Subcutaneous adipose tissue (tissue), 4 donors: ENCODE measurements around the gene TPST2. TPM values are rescaled to one million over a fixed set of nuclear protein-coding genes. Genes with fewer than 3 reads are reported as not detected.

ENCODE experiments used
- CTCF ChIP-seq: fragments of 450-650 bp; IDR thresholded peaks from one replicate; pipeline ENCODE4 v1.5.1; 2016; ENCODE audit warnings: low read depth, mild to moderate bottlenecking, control low read depth, antibody characterized with exemption, moderate library complexity
- total RNA-seq, 4 donors: library from RNA; depleted of rRNA; stranded (reverse); fragments of >200 nt; gene quantifications; one replicate each; pipeline ENCODE4 v1.1.0, GENCODE V29; 2016

TPST2 gene
- total RNA-seq, 4 donors from 2014 or later, result 39.1 to 74.6 (median 48.3) TPM

- no peak for TF ChIP-seq CTCF
Observed at GRCh38 chr22:26485013-26485412, 104.9 kb downstream of the TPST2 start.

DNA sequence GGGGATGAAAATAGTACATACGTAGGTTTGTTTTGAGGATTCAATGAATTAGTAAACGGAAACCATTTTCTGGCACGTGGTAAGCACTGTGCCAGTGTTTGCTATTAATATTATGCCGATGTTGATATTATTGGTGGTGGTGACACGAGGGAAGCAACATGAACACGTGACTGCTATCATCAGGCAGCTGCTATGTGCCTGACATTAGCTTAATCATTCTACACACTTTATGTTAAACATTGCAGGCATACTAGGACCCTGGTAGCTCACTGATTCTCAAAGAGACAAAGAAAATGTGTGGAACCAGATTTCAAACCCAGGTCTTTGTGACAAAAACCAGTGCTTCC lies 105.6 kb downstream of the TPST2 start:
- TF ChIP-seq CTCF, result no peak

DNA sequence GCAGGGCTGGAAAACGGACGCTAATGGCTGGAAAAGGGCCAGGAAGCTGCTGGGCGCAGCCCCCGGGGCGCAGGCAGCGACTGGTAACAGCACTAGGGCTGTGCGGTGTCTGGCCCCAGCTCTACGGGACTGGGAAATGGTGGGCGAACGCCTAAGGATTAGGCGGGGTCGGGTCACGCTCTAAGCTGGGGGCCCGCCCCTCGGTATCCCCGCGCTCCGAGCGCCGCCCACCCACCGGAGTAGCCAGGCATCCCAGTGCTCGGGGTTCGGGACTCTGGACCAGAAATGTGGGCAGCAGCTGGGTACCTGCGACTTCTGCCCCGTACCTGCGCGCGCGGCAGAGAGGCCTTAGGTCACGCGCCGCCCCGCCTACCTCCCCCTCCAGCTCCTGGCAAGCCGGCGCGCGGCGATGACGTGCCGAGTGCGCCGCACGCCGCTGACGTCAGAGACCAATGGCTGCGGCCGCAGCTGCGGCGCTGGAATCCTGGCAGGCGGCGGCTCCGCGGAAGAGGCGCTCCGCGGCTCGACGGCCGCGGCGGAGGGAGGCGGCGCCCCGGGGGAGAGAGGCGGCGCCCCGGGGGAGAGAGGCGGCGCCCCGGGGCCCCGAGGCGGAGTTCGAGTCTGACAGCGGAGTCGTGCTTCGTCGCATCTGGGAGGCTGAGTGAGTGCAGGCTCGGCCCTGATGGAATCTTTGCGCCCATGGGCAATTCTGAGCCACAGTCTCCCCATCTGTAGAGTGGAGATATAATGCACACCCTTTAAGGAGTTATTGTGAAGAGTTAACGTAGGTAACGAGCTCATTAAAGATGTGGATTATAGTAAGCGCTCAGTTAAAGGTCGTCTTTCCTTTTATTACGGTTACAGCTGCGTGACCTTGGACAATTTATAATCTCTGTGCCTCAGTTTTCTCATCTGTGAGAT lies 106.2 kb downstream of the TPST2 start, which contains the start of the genes HPS4 and SRRD:
Gene HPS4 (minus strand): TSS at position 345 of the 921 bp plus-strand sequence. CDS start 2,021 bp downstream, outside the sequence.
Gene SRRD (plus strand): TSS at position 439 of the 921 bp plus-strand sequence. CDS start 14 bp downstream, at position 453.
- TF ChIP-seq CTCF, result no peak

GRCh38 chr22:26483043-26483438 lies 106.9 kb downstream of the TPST2 start:
- TF ChIP-seq CTCF, result no peak

DNA sequence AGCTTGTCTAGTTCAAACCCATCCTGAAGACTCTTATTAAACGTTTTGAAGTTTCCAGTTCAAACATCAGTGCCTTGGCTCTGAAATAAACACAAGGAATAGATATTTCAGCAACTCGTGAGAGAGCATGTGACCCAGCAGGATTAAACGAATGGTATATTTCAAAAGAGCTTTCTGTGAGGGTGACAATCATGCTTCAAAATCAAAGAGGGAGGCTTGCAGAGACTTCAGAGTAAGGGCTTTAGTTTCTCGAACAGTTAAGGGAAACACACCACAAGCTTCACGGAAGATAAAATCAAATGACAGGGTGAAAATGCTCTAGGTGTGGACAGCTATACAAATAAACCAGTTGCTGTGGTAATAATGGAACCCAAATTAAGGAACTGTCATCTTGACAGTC lies 107.8 kb downstream of the TPST2 start:
- no peak for TF ChIP-seq CTCF

DNA sequence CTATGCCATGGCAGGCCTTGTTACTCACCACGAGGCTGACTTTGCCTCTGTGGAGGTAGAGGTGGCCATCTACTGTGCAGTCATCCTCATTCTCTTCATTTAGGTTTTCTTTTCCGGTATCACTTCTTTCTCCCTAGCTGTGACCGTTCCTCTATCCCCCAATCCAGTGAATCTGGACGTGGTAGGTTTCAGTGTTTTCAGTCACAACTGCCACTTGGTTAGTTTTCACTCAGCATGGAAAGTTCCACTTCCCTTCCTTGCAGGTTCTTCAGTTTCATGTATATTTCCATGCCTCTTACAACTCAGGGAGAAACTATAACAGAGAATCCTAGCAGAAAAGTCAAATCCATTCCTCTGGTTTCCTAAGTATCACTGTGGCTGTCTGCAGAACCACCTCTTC lies 108.2 kb downstream of the TPST2 start:
- TF ChIP-seq CTCF, result no peak

- no peak for TF ChIP-seq CTCF
Observed at GRCh38 chr22:26481112-26481693, 108.7 kb downstream of the TPST2 start.
